Panc1 (cell line): ENCODE data around the gene FCN2. TPM values are rescaled to one million over a fixed set of nuclear protein-coding genes. Genes with fewer than 3 reads are reported as not detected.

Experiments used
- ATAC-seq: fragments of 200-7000 bp; cut with Tn5 transposase; 2 replicates; pipeline ENCODE4 v1.9.1; 2020; ENCODE audit warnings: mild to moderate bottlenecking, moderate library complexity
- BruUV-seq: library from RNA; stranded (reverse); fragments of 400-500 nt; replicated peaks from 2 replicates; lab custom pipeline; 2021; lab: Mats Ljungman, UMichigan
- CTCF ChIA-PET: fragments of 300-600 bp; sonication (Branson Sonifier 250); formaldehyde crosslinking; loops from one replicate; lab custom pipeline; 2022; ENCODE audit warnings: antibody characterized with exemption; lab: Charles Lee
- POLR2A ChIA-PET: fragments of 300-600 bp; sonication (Branson Sonifier 250); formaldehyde crosslinking; loops from one replicate; lab custom pipeline; 2022; ENCODE audit warnings: antibody characterized with exemption; lab: Charles Lee
- DNase-seq: peaks from one replicate; pipeline ENCODE4 v3.0.0-alpha.2; 2010; ENCODE audit warnings: low read depth, low spot score
- H3K27ac ChIP-seq: 2 replicates; pipeline ENCODE4 v1.5.1; 2011; ENCODE audit warnings: mild to moderate bottlenecking, low read length, inconsistent platforms
- H3K27me3 ChIP-seq: fragments of 200-500 bp; sonication (Bioruptor generic); 2 replicates; pipeline ENCODE4 v1.6.0; 2014; ENCODE audit warnings: low read length, inconsistent platforms; ENCODE audit not compliant: control insufficient read depth, insufficient read depth
- H3K36me3 ChIP-seq: fragments of 200-500 bp; sonication (Bioruptor generic); 2 replicates; pipeline ENCODE4 v1.5.1; 2014; ENCODE audit warnings: inconsistent platforms, mild to moderate bottlenecking, low read length, moderate library complexity; ENCODE audit not compliant: control insufficient read depth, insufficient read depth
- H3K4me1 ChIP-seq: 2 replicates; pipeline ENCODE4 v1.5.1; 2011; ENCODE audit warnings: inconsistent platforms, mild to moderate bottlenecking, low read length, moderate library complexity; ENCODE audit not compliant: control insufficient read depth, insufficient read depth
- H3K4me3 ChIP-seq, 2 experiments: 2 replicates each; pipeline ENCODE4 v1.5.1; 2011 to 2012; ENCODE audit warnings: low read depth in 2 of 2, low read length in 2 of 2, mild to moderate bottlenecking in 2 of 2, inconsistent platforms in 1 of 2, moderate library complexity in 1 of 2
- H3K9me3 ChIP-seq: fragments of 200-500 bp; sonication (Bioruptor generic); 2 replicates; pipeline ENCODE4 v1.5.1; 2014; ENCODE audit warnings: low read depth, mild to moderate bottlenecking, inconsistent platforms, low read length, moderate library complexity; ENCODE audit not compliant: control insufficient read depth, insufficient read depth
- POLR2AphosphoS5 ChIP-seq: IDR thresholded peaks from 2 replicates; pipeline ENCODE4 v1.6.1; 2012; ENCODE audit warnings: mild to moderate bottlenecking, low read depth, low read length, moderate library complexity
- SIN3A ChIP-seq: IDR thresholded peaks from 2 replicates; pipeline ENCODE4 v1.6.1; 2012; ENCODE audit warnings: low read depth, mild to moderate bottlenecking, low read length, moderate library complexity, borderline replicate concordance; ENCODE audit not compliant: insufficient read depth
- TCF7L2 ChIP-seq: IDR thresholded peaks from 2 replicates; pipeline ENCODE4 v1.6.1; 2011; ENCODE audit warnings: mild to moderate bottlenecking, low read depth, low read length, inconsistent platforms
- in situ Hi-C: cut with HindIII; loops from 2 replicates; pipeline ENCODE4 v1.10.0; 2016; ENCODE audit warnings: low sequenced_read_pairs, low pct_unique_long_range_greater_than_20kb
- intact Hi-C: fragments of 100-400 bp; cut with micrococcal nuclease; formaldehyde crosslinking; loops from one replicate; pipeline ENCODE4 v1.10.0; 2022; ENCODE audit not compliant: unreplicated experiment
- total RNA-seq: library from RNA; stranded (reverse); gene quantifications from one replicate; pipeline ENCODE4 v1.2.1, GENCODE V29; 2021; ENCODE audit not compliant: unreplicated experiment
- TF ChIP-seq, protein P1 (sequence below), 2 experiments: IDR thresholded peaks; 2 replicates each; pipeline ENCODE4 v1.6.1; 2011 to 2012; ENCODE audit warnings: low read depth in 2 of 2, control low read depth in 1 of 2, low read length in 1 of 2, mild to moderate bottlenecking in 1 of 2, moderate library complexity in 1 of 2; ENCODE audit not compliant: insufficient read depth in 1 of 2
- TF ChIP-seq, protein P2 (sequence below): fragments of 450-650 bp; IDR thresholded peaks from 2 replicates; pipeline ENCODE4 v1.5.1; 2017; ENCODE audit warnings: mild to moderate bottlenecking

The FCN2 gene
- total RNA-seq, 1 experiment from 2014 or later, result not detected

GRCh38 chr9:134932606-134933005 lies 52.0 kb downstream of the FCN2 start:
- in situ Hi-C loops, result no loop called here

GRCh38 chr9:134933076-134933659 lies 52.6 kb downstream of the FCN2 start:
- ChIA-PET CTCF (interaction anchor here (0.7 kb wide), 1 partner anchor 1161 kb away, joined by 3 read pairs; no protein-coding TSS in a partner anchor), POLR2A (no interaction called here)
- Histone ChIP-seq H3K4me3 (no peak overlapping the region), H3K9me3 (no peaks in the 10 kb centered on the region), H3K27ac (no peak overlapping the region), H3K27me3 (peaks cover 3% of the 10 kb centered on the region; the same call in 1 of the 2 replicates), H3K36me3 (no peaks in the 10 kb centered on the region), H3K4me1 (no peaks in the 10 kb centered on the region)
- ATAC-seq (no peak), DNase-seq (no peak)
- TF ChIP-seq POLR2AphosphoS5 (no peak), TCF7L2 (no peak), SIN3A (no peak)
- TF ChIP-seq, protein P1, sequence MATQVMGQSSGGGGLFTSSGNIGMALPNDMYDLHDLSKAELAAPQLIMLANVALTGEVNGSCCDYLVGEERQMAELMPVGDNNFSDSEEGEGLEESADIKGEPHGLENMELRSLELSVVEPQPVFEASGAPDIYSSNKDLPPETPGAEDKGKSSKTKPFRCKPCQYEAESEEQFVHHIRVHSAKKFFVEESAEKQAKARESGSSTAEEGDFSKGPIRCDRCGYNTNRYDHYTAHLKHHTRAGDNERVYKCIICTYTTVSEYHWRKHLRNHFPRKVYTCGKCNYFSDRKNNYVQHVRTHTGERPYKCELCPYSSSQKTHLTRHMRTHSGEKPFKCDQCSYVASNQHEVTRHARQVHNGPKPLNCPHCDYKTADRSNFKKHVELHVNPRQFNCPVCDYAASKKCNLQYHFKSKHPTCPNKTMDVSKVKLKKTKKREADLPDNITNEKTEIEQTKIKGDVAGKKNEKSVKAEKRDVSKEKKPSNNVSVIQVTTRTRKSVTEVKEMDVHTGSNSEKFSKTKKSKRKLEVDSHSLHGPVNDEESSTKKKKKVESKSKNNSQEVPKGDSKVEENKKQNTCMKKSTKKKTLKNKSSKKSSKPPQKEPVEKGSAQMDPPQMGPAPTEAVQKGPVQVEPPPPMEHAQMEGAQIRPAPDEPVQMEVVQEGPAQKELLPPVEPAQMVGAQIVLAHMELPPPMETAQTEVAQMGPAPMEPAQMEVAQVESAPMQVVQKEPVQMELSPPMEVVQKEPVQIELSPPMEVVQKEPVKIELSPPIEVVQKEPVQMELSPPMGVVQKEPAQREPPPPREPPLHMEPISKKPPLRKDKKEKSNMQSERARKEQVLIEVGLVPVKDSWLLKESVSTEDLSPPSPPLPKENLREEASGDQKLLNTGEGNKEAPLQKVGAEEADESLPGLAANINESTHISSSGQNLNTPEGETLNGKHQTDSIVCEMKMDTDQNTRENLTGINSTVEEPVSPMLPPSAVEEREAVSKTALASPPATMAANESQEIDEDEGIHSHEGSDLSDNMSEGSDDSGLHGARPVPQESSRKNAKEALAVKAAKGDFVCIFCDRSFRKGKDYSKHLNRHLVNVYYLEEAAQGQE (IDR thresholded peaks at IDR 0.05; ENCODE audit: insufficient read depth in 1 of 2, low read depth in 2 of 2, low read length in 1 of 2), result no peak
- TF ChIP-seq, protein P2, sequence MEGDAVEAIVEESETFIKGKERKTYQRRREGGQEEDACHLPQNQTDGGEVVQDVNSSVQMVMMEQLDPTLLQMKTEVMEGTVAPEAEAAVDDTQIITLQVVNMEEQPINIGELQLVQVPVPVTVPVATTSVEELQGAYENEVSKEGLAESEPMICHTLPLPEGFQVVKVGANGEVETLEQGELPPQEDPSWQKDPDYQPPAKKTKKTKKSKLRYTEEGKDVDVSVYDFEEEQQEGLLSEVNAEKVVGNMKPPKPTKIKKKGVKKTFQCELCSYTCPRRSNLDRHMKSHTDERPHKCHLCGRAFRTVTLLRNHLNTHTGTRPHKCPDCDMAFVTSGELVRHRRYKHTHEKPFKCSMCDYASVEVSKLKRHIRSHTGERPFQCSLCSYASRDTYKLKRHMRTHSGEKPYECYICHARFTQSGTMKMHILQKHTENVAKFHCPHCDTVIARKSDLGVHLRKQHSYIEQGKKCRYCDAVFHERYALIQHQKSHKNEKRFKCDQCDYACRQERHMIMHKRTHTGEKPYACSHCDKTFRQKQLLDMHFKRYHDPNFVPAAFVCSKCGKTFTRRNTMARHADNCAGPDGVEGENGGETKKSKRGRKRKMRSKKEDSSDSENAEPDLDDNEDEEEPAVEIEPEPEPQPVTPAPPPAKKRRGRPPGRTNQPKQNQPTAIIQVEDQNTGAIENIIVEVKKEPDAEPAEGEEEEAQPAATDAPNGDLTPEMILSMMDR, result no peak
- in situ Hi-C loops, result no loop called here
- BruUV-seq, result no TSS peak
- intact Hi-C loops, result no loop called here

More at GRCh38 chr9:134932606-134933005, 52.0 kb downstream of the FCN2 start:
- POLR2A ChIA-PET, result no interaction called here
- no TSS peak for BruUV-seq
- DNase-seq, result no peak
- Histone ChIP-seq H3K27ac (no peak overlapping the region), H3K4me1 (no peaks in the 10 kb centered on the region), H3K9me3 (no peaks in the 10 kb centered on the region), H3K36me3 (no peaks in the 10 kb centered on the region), H3K4me3 (no peak overlapping the region), H3K27me3 (peaks cover 3% of the 10 kb centered on the region; the same call in 1 of the 2 replicates)
- CTCF ChIA-PET, result interaction anchor here (0.7 kb wide), 1 partner anchor 1161 kb away, joined by 3 read pairs; no protein-coding TSS in a partner anchor
- ATAC-seq, result no peak
- intact Hi-C loops, result no loop called here
- TF ChIP-seq, protein P1 (IDR thresholded peaks at IDR 0.05; ENCODE audit: insufficient read depth in 1 of 2, low read depth in 2 of 2, low read length in 1 of 2), result no peak
- no peak for TF ChIP-seq SIN3A
- TF ChIP-seq, protein P2, result no peak
- TF ChIP-seq TCF7L2, result no peak
- no peak for TF ChIP-seq POLR2AphosphoS5
